Prostate gland (tissue), 2 donors: ENCODE results near the gene DPM2. TPM values are rescaled to one million over a fixed set of nuclear protein-coding genes. Genes with fewer than 3 reads are reported as not detected.

ENCODE experiments used
- DNase-seq: peaks from one replicate; pipeline ENCODE4 v3.0.0-alpha.2; 2019; ENCODE audit warnings: low spot score
- H3K27ac ChIP-seq, 2 donors: fragments of 200-600 bp; sonication (generic); 2 replicates each; pipeline ENCODE4 v1.5.1; 2017 to 2019
- H3K27me3 ChIP-seq: fragments of 200-600 bp; sonication (generic); replicated peaks from 2 replicates; pipeline ENCODE4 v1.5.1; 2019; ENCODE audit not compliant: insufficient read depth
- H3K36me3 ChIP-seq, 2 donors: fragments of 200-600 bp; sonication (generic); 1 replicate in 1 of 2; 2 replicates in 1 of 2; pipeline versions ENCODE4 v1.5.1 to v1.8.1; 2017 to 2019
- H3K4me1 ChIP-seq: fragments of 200-600 bp; sonication (generic); replicated peaks from 2 replicates; pipeline ENCODE4 v1.5.1; 2019
- H3K4me3 ChIP-seq, 2 donors: fragments of 200-600 bp; sonication (generic); 2 replicates each; pipeline ENCODE4 v1.5.1; 2017 to 2019
- H3K9me3 ChIP-seq: fragments of 200-600 bp; sonication (generic); 2 replicates; pipeline ENCODE4 v1.5.1; 2017
- POLR2A ChIP-seq: fragments of 450-650 bp; IDR thresholded peaks from one replicate; pipeline ENCODE4 v1.6.1; 2016; ENCODE audit warnings: antibody characterized with exemption, mild to moderate bottlenecking
- POLR2AphosphoS5 ChIP-seq: sonication (generic); formaldehyde crosslinking; IDR thresholded peaks from one replicate; pipeline ENCODE4 v1.6.1; 2017; ENCODE audit warnings: antibody characterized with exemption
- WGBS: methylation state at CpG from one replicate; pipeline ENCODE4 v1.1.5; 2018; 5-methylcytosine and 5-hydroxymethylcytosine counted together
- intact Hi-C: fragments of 100-400 bp; cut with DNase I; formaldehyde crosslinking; loops from one replicate; pipeline ENCODE4 v1.14.2; 2022
- total RNA-seq, 2 donors: library from RNA; depleted of rRNA; stranded (reverse); fragments of >200 nt; gene quantifications; one replicate each; pipeline ENCODE4 v1.1.0, GENCODE V29; 2016
- TF ChIP-seq, protein P1 (sequence below), 4 experiments: fragments of 200-600 bp in 2 of 4; fragments of 450-650 bp in 2 of 4; sonication (generic) in 2 of 4; IDR thresholded peaks; 1 replicate in 3 of 4; 2 replicates in 1 of 4; pipeline ENCODE4 v1.5.1; 2016 to 2019; ENCODE audit warnings: antibody characterized with exemption in 4 of 4, mild to moderate bottlenecking in 2 of 4, moderate library complexity in 2 of 4

The DPM2 gene
- total RNA-seq, 2 donors from 2014 or later = 28.1 to 28.2 TPM

GRCh38 chr9:127936347-127936852 is 1.3 kb downstream of the DPM2 start:
- H3K36me3 ChIP-seq = peaks cover 0 to 6% of the 10 kb centered on the region in 2 donors
- DNase-seq = no peak
- no peaks in the 10 kb centered on the region for H3K27me3 ChIP-seq
- peak overlapping the region in 1 of 2 donors; percentile 50 for H3K4me3 ChIP-seq
- TF ChIP-seq, protein P1, sequence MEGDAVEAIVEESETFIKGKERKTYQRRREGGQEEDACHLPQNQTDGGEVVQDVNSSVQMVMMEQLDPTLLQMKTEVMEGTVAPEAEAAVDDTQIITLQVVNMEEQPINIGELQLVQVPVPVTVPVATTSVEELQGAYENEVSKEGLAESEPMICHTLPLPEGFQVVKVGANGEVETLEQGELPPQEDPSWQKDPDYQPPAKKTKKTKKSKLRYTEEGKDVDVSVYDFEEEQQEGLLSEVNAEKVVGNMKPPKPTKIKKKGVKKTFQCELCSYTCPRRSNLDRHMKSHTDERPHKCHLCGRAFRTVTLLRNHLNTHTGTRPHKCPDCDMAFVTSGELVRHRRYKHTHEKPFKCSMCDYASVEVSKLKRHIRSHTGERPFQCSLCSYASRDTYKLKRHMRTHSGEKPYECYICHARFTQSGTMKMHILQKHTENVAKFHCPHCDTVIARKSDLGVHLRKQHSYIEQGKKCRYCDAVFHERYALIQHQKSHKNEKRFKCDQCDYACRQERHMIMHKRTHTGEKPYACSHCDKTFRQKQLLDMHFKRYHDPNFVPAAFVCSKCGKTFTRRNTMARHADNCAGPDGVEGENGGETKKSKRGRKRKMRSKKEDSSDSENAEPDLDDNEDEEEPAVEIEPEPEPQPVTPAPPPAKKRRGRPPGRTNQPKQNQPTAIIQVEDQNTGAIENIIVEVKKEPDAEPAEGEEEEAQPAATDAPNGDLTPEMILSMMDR (IDR thresholded peaks at IDR 0.05) = no peak
- TF ChIP-seq POLR2A = no peak
- no peak for TF ChIP-seq POLR2AphosphoS5
- WGBS = 73% methylated on average over 14 of the region's 14 CpGs
- no peaks in the 10 kb centered on the region for H3K9me3 ChIP-seq
- H3K4me1 ChIP-seq = peaks cover 9% of the 10 kb centered on the region
- intact Hi-C loops = no loop called here
- H3K27ac ChIP-seq = no peak overlapping the region

DNA sequence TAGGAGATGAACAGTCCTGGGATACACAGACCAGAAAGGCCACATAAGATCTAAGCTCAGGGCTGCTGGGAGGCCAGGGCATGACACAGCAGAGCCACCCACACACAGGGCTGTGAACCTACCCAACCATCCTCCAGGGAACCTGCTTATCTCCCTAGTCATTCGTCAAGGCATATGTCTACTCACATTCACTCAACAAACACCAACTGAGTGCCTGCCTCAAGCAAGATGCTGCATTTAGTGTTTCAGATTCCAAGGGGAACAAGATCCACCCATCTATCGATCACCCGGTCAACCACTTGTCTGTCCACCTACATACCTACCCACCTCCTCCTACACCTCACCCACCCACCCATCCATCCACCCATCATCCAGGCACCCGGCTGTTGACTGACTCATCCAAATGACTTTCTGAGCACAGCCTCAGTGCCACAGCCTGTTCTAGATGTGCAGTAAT is 1.9 kb downstream of the DPM2 start:
- WGBS = 81% methylated on average over 4 of the region's 4 CpGs

DNA sequence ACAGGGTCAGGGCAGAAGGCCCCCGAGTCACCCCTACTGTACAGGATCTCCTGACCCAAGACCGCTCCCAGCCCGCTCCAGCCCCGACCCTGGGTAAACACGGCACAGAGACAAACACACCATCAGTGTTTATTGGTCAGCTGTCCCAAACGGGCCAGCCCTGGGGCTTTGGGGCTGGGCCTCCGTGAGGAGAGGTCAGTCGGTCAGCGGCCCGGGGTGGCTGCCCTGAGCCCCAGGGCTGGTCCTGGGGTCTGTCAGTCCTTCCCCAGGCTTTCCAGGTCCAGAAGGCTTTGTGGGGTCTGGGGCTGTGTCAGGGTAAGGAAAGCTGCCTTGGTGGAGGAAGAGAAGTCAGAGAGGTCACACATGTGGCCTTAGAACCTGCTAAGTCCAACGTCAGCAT is 2.7 kb downstream of the DPM2 start:
- Histone ChIP-seq H3K4me1 (peaks cover 9% of the 10 kb centered on the region), H3K27me3 (no peaks in the 10 kb centered on the region), H3K27ac (no peak overlapping the region), H3K36me3 (peaks cover 0 to 6% of the 10 kb centered on the region in 2 donors), H3K4me3 (no peak overlapping the region), H3K9me3 (no peaks in the 10 kb centered on the region)
- no peak for TF ChIP-seq POLR2AphosphoS5
- TF ChIP-seq, protein P1 (IDR thresholded peaks at IDR 0.05) = no peak
- no peak for TF ChIP-seq POLR2A
- 65% methylated on average over 11 of the region's 11 CpGs for WGBS
- intact Hi-C loops = no loop called here
- DNase-seq = no peak

More for the DNA sequence above, 1.9 kb downstream of the DPM2 start:
- H3K4me1 ChIP-seq = peaks cover 9% of the 10 kb centered on the region
- H3K9me3 ChIP-seq = no peaks in the 10 kb centered on the region
- H3K27me3 ChIP-seq = no peaks in the 10 kb centered on the region
- H3K36me3 ChIP-seq = peaks cover 0 to 6% of the 10 kb centered on the region in 2 donors
- TF ChIP-seq, protein P1 (IDR thresholded peaks at IDR 0.05) = no peak
- TF ChIP-seq POLR2AphosphoS5 = no peak
- TF ChIP-seq POLR2A = no peak
- intact Hi-C loops = no loop called here
- H3K27ac ChIP-seq = no peak overlapping the region
- H3K4me3 ChIP-seq = no peak overlapping the region
- DNase-seq = no peak

GRCh38 chr9:127934248-127934647 is 3.4 kb downstream of the DPM2 start:
- Histone ChIP-seq H3K4me3 (no peak overlapping the region), H3K36me3 (peaks cover 0 to 6% of the 10 kb centered on the region in 2 donors), H3K9me3 (no peaks in the 10 kb centered on the region), H3K27me3 (no peaks in the 10 kb centered on the region), H3K4me1 (peaks cover 9% of the 10 kb centered on the region), H3K27ac (no peak overlapping the region)
- 89% methylated on average over 4 of the region's 4 CpGs for WGBS
- TF ChIP-seq POLR2A (no peak), POLR2AphosphoS5 (no peak)
- TF ChIP-seq, protein P1 (IDR thresholded peaks at IDR 0.05) = no peak
- DNase-seq = no peak
- intact Hi-C loops = no loop called here
